IMR-90 (cell line): ENCODE measurements around the gene ULBP2.

Experiments used
- CEBPB ChIP-seq: IDR thresholded peaks from 2 replicates; pipeline ENCODE4 v1.6.1; 2012; ENCODE audit warnings: low read depth, low read length, improper control_type of control experiment
- FOS ChIP-seq: fragments of 150-350 bp; IDR thresholded peaks from 2 replicates; pipeline ENCODE4 v1.6.1; 2016; ENCODE audit warnings: low read depth, low read length
- MXI1 ChIP-seq: IDR thresholded peaks from 2 replicates; pipeline ENCODE4 v1.6.1; 2012; ENCODE audit warnings: low read depth, mild to moderate bottlenecking, low read length, moderate library complexity, borderline replicate concordance
- NFE2L2 ChIP-seq: fragments of 150-350 bp; IDR thresholded peaks from 2 replicates; pipeline ENCODE4 v1.6.1; 2016; ENCODE audit warnings: low read depth, mild to moderate bottlenecking, low read length
- POLR2A ChIP-seq: IDR thresholded peaks from 2 replicates; pipeline ENCODE4 v1.6.1; 2012; ENCODE audit warnings: mild to moderate bottlenecking, low read depth, low read length
- RAD21 ChIP-seq: IDR thresholded peaks from 2 replicates; pipeline ENCODE4 v1.6.1; 2012; ENCODE audit warnings: low read length, improper control_type of control experiment
- RCOR1 ChIP-seq: IDR thresholded peaks from 2 replicates; pipeline ENCODE4 v1.6.1; 2012; ENCODE audit warnings: mild to moderate bottlenecking, low read length, improper control_type of control experiment; ENCODE audit not compliant: insufficient replicate concordance
- RFX5 ChIP-seq: IDR thresholded peaks from 2 replicates; pipeline ENCODE4 v1.8.0; 2012; ENCODE audit warnings: low read depth, mild to moderate bottlenecking, low read length, moderate library complexity
- SMC3 ChIP-seq: fragments of 150-350 bp; IDR thresholded peaks from 2 replicates; pipeline ENCODE4 v1.6.1; 2016; ENCODE audit warnings: low read depth, mild to moderate bottlenecking, antibody characterized with exemption, low read length, moderate library complexity
- TF ChIP-seq, protein P1 (sequence below): conservative IDR thresholded peaks from 2 replicates; pipeline ENCODE4 v1.5.1; 2012; ENCODE audit warnings: mild to moderate bottlenecking, low read depth, low read length, improper control_type of control experiment
- TF ChIP-seq, protein P2 (sequence below): fragments of 150-350 bp; IDR thresholded peaks from 2 replicates; pipeline ENCODE4 v1.6.1; 2017; ENCODE audit warnings: mild to moderate bottlenecking, antibody characterized with exemption, low read length, low read depth

- no peak for TF ChIP-seq CEBPB
- TF ChIP-seq RAD21 = no peak
- TF ChIP-seq, protein P1, sequence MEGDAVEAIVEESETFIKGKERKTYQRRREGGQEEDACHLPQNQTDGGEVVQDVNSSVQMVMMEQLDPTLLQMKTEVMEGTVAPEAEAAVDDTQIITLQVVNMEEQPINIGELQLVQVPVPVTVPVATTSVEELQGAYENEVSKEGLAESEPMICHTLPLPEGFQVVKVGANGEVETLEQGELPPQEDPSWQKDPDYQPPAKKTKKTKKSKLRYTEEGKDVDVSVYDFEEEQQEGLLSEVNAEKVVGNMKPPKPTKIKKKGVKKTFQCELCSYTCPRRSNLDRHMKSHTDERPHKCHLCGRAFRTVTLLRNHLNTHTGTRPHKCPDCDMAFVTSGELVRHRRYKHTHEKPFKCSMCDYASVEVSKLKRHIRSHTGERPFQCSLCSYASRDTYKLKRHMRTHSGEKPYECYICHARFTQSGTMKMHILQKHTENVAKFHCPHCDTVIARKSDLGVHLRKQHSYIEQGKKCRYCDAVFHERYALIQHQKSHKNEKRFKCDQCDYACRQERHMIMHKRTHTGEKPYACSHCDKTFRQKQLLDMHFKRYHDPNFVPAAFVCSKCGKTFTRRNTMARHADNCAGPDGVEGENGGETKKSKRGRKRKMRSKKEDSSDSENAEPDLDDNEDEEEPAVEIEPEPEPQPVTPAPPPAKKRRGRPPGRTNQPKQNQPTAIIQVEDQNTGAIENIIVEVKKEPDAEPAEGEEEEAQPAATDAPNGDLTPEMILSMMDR = no peak
- no peak for TF ChIP-seq NFE2L2
- TF ChIP-seq, protein P2, sequence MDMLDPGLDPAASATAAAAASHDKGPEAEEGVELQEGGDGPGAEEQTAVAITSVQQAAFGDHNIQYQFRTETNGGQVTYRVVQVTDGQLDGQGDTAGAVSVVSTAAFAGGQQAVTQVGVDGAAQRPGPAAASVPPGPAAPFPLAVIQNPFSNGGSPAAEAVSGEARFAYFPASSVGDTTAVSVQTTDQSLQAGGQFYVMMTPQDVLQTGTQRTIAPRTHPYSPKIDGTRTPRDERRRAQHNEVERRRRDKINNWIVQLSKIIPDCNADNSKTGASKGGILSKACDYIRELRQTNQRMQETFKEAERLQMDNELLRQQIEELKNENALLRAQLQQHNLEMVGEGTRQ = no peak
- no peak for TF ChIP-seq FOS
- no peak for TF ChIP-seq POLR2A
- TF ChIP-seq RFX5 = no peak
- no peak for TF ChIP-seq RCOR1
- TF ChIP-seq SMC3 = no peak
- TF ChIP-seq MXI1 = no peak
Observed at GRCh38 chr6:149901444-149902140, 40.2 kb upstream of the ULBP2 start.
